HepG2 (cell line): ENCODE measurements around the gene CEACAM16. TPM values are rescaled to one million over a fixed set of nuclear protein-coding genes. Genes with fewer than 3 reads are reported as not detected.
A peak's percentile ranks its signal among the peaks of the same experiment; 100 is the strongest.

Experiments used
- ARNT ChIP-seq: fragments of 450-650 bp; IDR thresholded peaks from 2 replicates; pipeline ENCODE4 v1.6.1; 2017
- FIP1L1 ChIP-seq: fragments of 200-400 bp; formaldehyde crosslinking; IDR thresholded peaks from 2 replicates; pipeline ENCODE4 v1.6.1; 2018; ENCODE audit warnings: low read depth, mild to moderate bottlenecking, low read length, moderate library complexity, borderline replicate concordance; ENCODE audit not compliant: insufficient read depth
- FOXM1 ChIP-seq: sonication (generic); formaldehyde crosslinking; IDR thresholded peaks from 2 replicates; pipeline ENCODE4 v1.5.0; 2020; ENCODE audit warnings: missing genetic modification reagents
- KMT2B ChIP-seq: IDR thresholded peaks from 2 replicates; pipeline ENCODE4 v1.6.1; 2016; ENCODE audit warnings: missing genetic modification reagents, missing compliant biosample characterization
- MZF1 ChIP-seq: sonication (generic); formaldehyde crosslinking; IDR thresholded peaks from 2 replicates; pipeline ENCODE4 v1.8.1; 2023; ENCODE audit warnings: mild to moderate bottlenecking, missing genetic modification reagents, borderline replicate concordance
- NR2C2 ChIP-seq: sonication (generic); formaldehyde crosslinking; IDR thresholded peaks from 2 replicates; pipeline ENCODE4 v1.4.0; 2020; ENCODE audit warnings: missing genetic modification reagents, mild to moderate bottlenecking, moderate library complexity, borderline replicate concordance
- RAD21 ChIP-seq: fragments of 450-650 bp; formaldehyde crosslinking; IDR thresholded peaks from 2 replicates; pipeline ENCODE4 v1.5.0; 2020; ENCODE audit warnings: mild to moderate bottlenecking
- RELA ChIP-seq: sonication (generic); formaldehyde crosslinking; IDR thresholded peaks from 2 replicates; pipeline ENCODE4 v1.4.0; 2020; ENCODE audit warnings: missing genetic modification reagents
- RFX3 ChIP-seq: IDR thresholded peaks from 2 replicates; pipeline ENCODE4 v1.6.1; 2016; ENCODE audit warnings: missing biosample characterization, missing genetic modification reagents
- ZKSCAN5 ChIP-seq: sonication (generic); formaldehyde crosslinking; IDR thresholded peaks from 2 replicates; pipeline ENCODE4 v1.5.1; 2020; ENCODE audit warnings: mild to moderate bottlenecking, missing genetic modification reagents
- ZNF337 ChIP-seq: sonication (generic); formaldehyde crosslinking; IDR thresholded peaks from 2 replicates; pipeline ENCODE4 v1.5.1; 2020; ENCODE audit warnings: missing genetic modification reagents, low read depth, mild to moderate bottlenecking, borderline replicate concordance
- ZNF367 ChIP-seq: sonication (generic); formaldehyde crosslinking; IDR thresholded peaks from 2 replicates; pipeline ENCODE4 v1.4.0; 2020; ENCODE audit warnings: missing genetic modification reagents, borderline replicate concordance
- ZNF510 ChIP-seq: sonication (generic); formaldehyde crosslinking; IDR thresholded peaks from 2 replicates; pipeline ENCODE4 v1.4.0; 2020; ENCODE audit warnings: low read depth, mild to moderate bottlenecking, missing genetic modification reagents
- ZNF816 ChIP-seq: sonication (generic); formaldehyde crosslinking; IDR thresholded peaks from 2 replicates; pipeline ENCODE4 v1.8.0; 2022; ENCODE audit warnings: missing genetic modification reagents, mild to moderate bottlenecking, borderline replicate concordance
- polyA plus RNA-seq, 8 experiments: library from polyadenylated mRNA; depleted of rRNA in 3 of 8; stranded (reverse) in 7 of 8; unstranded in 1 of 8; fragments of >200 nt; fragmentation: Illumina TruSeq in 4 of 8; extraction: Trizol in 4 of 8; gene quantifications; 2 replicates each; pipeline versions ENCODE4 v1.2.1 to v1.2.3, GENCODE V29; 2011 to 2016; ENCODE audit warnings: low read depth in 4 of 8, missing spikeins in 1 of 8, mixed read lengths in 1 of 8; ENCODE audit not compliant: insufficient read depth in 1 of 8
- total RNA-seq, 5 experiments: library from RNA; depleted of rRNA; stranded (reverse); fragments of >200 nt; fragmentation: Illumina TruSeq; extraction: Trizol; gene quantifications; 2 replicates each; pipeline ENCODE4 v1.2.3, GENCODE V29; 2016; ENCODE audit warnings: low read depth in 1 of 5
- TF ChIP-seq, protein P1 (sequence below): sonication (generic); formaldehyde crosslinking; IDR thresholded peaks from 2 replicates; pipeline ENCODE4 v1.4.0; 2020; ENCODE audit warnings: mild to moderate bottlenecking, missing genetic modification reagents
- TF ChIP-seq, protein P2 (sequence below): sonication (generic); formaldehyde crosslinking; conservative IDR thresholded peaks from 2 replicates; pipeline ENCODE4 v1.4.0; 2020; ENCODE audit warnings: missing genetic modification reagents
- TF ChIP-seq, protein P3 (sequence below): sonication (generic); formaldehyde crosslinking; IDR thresholded peaks from 2 replicates; pipeline ENCODE4 v1.9.0; 2021; ENCODE audit warnings: missing genetic modification reagents, mild to moderate bottlenecking, borderline replicate concordance
- TF ChIP-seq, protein P4 (sequence below): sonication (generic); formaldehyde crosslinking; IDR thresholded peaks from 2 replicates; pipeline ENCODE4 v1.4.0; 2020; ENCODE audit warnings: missing genetic modification reagents, mild to moderate bottlenecking, borderline replicate concordance
- TF ChIP-seq, protein P5 (sequence below): sonication (generic); formaldehyde crosslinking; IDR thresholded peaks from 2 replicates; pipeline ENCODE4 v1.8.0; 2022; ENCODE audit warnings: missing genetic modification reagents, mild to moderate bottlenecking, borderline replicate concordance
- TF ChIP-seq, protein P6 (sequence below): sonication (generic); formaldehyde crosslinking; IDR thresholded peaks from 2 replicates; pipeline ENCODE4 v1.4.0; 2020; ENCODE audit warnings: low read depth, mild to moderate bottlenecking, missing genetic modification reagents

The CEACAM16 gene
- total and polyA plus RNA-seq, 2 of the 13 experiments (the other 11 are each of a cell fraction or from before 2014, with no cell fraction given), result not detected

DNA sequence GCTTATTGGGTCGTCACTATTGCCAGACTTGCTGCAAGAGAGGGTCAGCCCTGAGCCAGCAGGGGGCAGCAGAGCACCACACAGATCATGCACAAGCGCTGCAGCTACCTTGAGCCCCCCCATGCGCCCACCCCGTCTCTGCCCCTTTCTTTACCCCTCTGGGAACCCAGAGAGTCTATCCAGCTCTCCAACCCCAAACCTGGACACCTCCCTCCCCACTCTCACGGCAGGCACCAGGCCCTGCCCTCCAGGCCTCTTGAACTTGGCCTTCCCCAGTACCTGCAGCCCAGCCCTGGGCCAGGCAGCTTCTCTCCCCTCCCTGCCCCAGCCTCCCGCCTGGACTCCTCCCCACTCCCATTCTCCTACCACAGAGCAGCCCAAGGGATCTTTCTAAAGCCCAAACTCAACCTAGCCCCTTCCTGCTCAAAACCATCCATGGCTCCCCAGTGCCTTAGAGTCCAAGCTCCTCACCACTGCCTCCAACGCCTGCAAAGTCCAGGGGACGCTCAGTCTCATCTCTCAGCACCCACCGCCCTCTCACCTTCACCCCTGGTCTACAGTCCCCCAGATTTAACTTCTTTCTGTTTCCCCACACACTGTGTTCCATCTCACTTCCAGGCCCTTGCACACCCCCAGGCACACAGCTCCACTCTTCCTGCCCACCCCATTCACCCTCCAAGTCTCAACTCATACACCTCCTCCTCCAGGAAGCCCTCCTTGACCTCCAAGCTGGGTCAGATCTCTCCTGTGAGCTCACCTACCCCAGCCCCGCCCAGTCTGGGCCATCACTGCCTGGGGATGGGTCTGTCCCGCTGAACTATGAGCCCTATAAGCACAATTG is 9.4 kb upstream of the CEACAM16 start (continued):
- TF ChIP-seq NR2C2 (no peak), FOXM1 (CRISPR knock-in tag) (no peak), ZKSCAN5 (CRISPR knock-in tag) (no peak), FIP1L1 (no peak), ZNF510 (CRISPR knock-in tag) (no peak), ZNF816 (no peak), ARNT (no peak), RAD21 (CRISPR knock-in tag) (peak; percentile 93), ZNF367 (no peak), MZF1 (CRISPR knock-in tag) (no peak), RFX3 (CRISPR knock-in tag) (no peak), KMT2B (CRISPR knock-in tag) (no peak), RELA (CRISPR knock-in tag) (no peak), ZNF337 (CRISPR knock-in tag) (no peak)
- TF ChIP-seq, protein P1, sequence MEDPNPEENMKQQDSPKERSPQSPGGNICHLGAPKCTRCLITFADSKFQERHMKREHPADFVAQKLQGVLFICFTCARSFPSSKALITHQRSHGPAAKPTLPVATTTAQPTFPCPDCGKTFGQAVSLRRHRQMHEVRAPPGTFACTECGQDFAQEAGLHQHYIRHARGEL, result no peak
- TF ChIP-seq, protein P2, sequence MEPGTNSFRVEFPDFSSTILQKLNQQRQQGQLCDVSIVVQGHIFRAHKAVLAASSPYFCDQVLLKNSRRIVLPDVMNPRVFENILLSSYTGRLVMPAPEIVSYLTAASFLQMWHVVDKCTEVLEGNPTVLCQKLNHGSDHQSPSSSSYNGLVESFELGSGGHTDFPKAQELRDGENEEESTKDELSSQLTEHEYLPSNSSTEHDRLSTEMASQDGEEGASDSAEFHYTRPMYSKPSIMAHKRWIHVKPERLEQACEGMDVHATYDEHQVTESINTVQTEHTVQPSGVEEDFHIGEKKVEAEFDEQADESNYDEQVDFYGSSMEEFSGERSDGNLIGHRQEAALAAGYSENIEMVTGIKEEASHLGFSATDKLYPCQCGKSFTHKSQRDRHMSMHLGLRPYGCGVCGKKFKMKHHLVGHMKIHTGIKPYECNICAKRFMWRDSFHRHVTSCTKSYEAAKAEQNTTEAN (CRISPR knock-in tag), result no peak
- TF ChIP-seq, protein P3, sequence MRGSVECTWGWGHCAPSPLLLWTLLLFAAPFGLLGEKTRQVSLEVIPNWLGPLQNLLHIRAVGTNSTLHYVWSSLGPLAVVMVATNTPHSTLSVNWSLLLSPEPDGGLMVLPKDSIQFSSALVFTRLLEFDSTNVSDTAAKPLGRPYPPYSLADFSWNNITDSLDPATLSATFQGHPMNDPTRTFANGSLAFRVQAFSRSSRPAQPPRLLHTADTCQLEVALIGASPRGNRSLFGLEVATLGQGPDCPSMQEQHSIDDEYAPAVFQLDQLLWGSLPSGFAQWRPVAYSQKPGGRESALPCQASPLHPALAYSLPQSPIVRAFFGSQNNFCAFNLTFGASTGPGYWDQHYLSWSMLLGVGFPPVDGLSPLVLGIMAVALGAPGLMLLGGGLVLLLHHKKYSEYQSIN (CRISPR knock-in tag), result no peak
- TF ChIP-seq, protein P4, sequence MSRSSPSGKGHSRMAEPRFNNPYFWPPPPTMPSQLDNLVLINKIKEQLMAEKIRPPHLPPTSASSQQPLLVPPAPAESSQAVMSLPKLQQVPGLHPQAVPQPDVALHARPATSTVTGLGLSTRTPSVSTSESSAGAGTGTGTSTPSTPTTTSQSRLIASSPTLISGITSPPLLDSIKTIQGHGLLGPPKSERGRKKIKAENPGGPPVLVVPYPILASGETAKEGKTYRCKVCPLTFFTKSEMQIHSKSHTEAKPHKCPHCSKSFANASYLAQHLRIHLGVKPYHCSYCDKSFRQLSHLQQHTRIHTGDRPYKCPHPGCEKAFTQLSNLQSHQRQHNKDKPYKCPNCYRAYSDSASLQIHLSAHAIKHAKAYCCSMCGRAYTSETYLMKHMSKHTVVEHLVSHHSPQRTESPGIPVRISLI (CRISPR knock-in tag), result peak; percentile 65; the same call in 1 of the 2 replicates
- TF ChIP-seq, protein P5, sequence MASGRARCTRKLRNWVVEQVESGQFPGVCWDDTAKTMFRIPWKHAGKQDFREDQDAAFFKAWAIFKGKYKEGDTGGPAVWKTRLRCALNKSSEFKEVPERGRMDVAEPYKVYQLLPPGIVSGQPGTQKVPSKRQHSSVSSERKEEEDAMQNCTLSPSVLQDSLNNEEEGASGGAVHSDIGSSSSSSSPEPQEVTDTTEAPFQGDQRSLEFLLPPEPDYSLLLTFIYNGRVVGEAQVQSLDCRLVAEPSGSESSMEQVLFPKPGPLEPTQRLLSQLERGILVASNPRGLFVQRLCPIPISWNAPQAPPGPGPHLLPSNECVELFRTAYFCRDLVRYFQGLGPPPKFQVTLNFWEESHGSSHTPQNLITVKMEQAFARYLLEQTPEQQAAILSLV (CRISPR knock-in tag), result peak; percentile 75; the same call in 1 of the 2 replicates
- TF ChIP-seq, protein P6, sequence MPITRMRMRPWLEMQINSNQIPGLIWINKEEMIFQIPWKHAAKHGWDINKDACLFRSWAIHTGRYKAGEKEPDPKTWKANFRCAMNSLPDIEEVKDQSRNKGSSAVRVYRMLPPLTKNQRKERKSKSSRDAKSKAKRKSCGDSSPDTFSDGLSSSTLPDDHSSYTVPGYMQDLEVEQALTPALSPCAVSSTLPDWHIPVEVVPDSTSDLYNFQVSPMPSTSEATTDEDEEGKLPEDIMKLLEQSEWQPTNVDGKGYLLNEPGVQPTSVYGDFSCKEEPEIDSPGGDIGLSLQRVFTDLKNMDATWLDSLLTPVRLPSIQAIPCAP (CRISPR knock-in tag), result no peak
